H1 (cell line): ENCODE measurements around the gene CHRM4. TPM values are rescaled to one million over a fixed set of nuclear protein-coding genes. Genes with fewer than 3 reads are reported as not detected.

Source experiments
- CTCF ChIA-PET: fragments of 300-600 bp; sonication (Branson Sonifier 250); formaldehyde crosslinking; loops from one replicate; lab custom pipeline; 2021; ENCODE audit not compliant: partially characterized antibody; lab: Charles Lee
- POLR2A ChIA-PET: fragments of 300-600 bp; sonication (Branson Sonifier 250); formaldehyde crosslinking; loops from one replicate; lab custom pipeline; 2021; ENCODE audit warnings: inconsistent platforms; ENCODE audit not compliant: partially characterized antibody; lab: Charles Lee
- DNase-seq, 2 experiments: peaks; one replicate each; pipeline versions ENCODE4 v3.0.0 to v3.0.0-alpha.2; 2010 to 2022; ENCODE audit warnings: low spot score in 2 of 2, low read depth in 1 of 2, mixed read lengths in 1 of 2
- FAIRE-seq: peaks from 2 replicates; lab custom pipeline; 2011; peaks lifted over from hg19 to GRCh38; lab: Jason Lieb, UNC
- H2AFZ ChIP-seq: 2 replicates; pipeline ENCODE4 v1.8.1; 2012; ENCODE audit warnings: low read length, inconsistent platforms
- H2AK5ac ChIP-seq: 2 replicates; pipeline ENCODE4 v1.6.1; 2013; ENCODE audit warnings: low read depth, low read length
- H2BK120ac ChIP-seq: replicated peaks from 2 replicates; pipeline ENCODE3; 2013; ENCODE audit warnings: low read depth, low read length, inconsistent platforms
- H2BK12ac ChIP-seq: 2 replicates; pipeline ENCODE4 v1.6.1; 2013; ENCODE audit warnings: low read depth, low read length
- H2BK15ac ChIP-seq: 2 replicates; pipeline ENCODE4 v1.6.1; 2013; ENCODE audit warnings: low read length
- H2BK20ac ChIP-seq: 2 replicates; pipeline ENCODE4 v1.6.1; 2013; ENCODE audit warnings: low read length
- H2BK5ac ChIP-seq: 2 replicates; pipeline ENCODE4 v1.6.1; 2013; ENCODE audit warnings: low read depth, low read length
- H3K14ac ChIP-seq: 2 replicates; pipeline ENCODE4 v1.6.1; 2013; ENCODE audit warnings: inconsistent platforms; ENCODE audit not compliant: insufficient read length
- H3K18ac ChIP-seq: 2 replicates; pipeline ENCODE4 v1.6.1; 2013; ENCODE audit warnings: low read length; ENCODE audit errors: extremely low read depth
- H3K23ac ChIP-seq: 2 replicates; pipeline ENCODE4 v1.6.1; 2013; ENCODE audit warnings: inconsistent platforms; ENCODE audit not compliant: insufficient read length
- H3K23me2 ChIP-seq: 2 replicates; pipeline ENCODE4 v1.6.1; 2013; ENCODE audit warnings: low read depth, low read length
- H3K27ac ChIP-seq: 2 replicates; pipeline ENCODE4 v1.6.1; 2011; ENCODE audit warnings: low read depth, low read length, inconsistent platforms
- H3K27me3 ChIP-seq, 4 experiments: replicated peaks in 1 of 4; 1 replicate in 1 of 4; 2 replicates in 3 of 4; pipeline versions ENCODE4 v1.6.1 to v1.8.1; 2011 to 2013; ENCODE audit warnings: low read length in 3 of 4, mild to moderate bottlenecking in 3 of 4, inconsistent platforms in 2 of 4, mixed read lengths in 2 of 4, moderate library complexity in 1 of 4; ENCODE audit not compliant: control insufficient read depth in 3 of 4, insufficient read depth in 3 of 4; ENCODE audit errors: extremely low read depth in 1 of 4
- H3K36me3 ChIP-seq, 4 experiments: 2 replicates each; pipeline versions ENCODE4 v1.6.1 to v1.8.1; 2011 to 2013; ENCODE audit warnings: mild to moderate bottlenecking in 4 of 4, low read length in 3 of 4, moderate library complexity in 2 of 4, control low read depth in 1 of 4, inconsistent platforms in 1 of 4; ENCODE audit not compliant: insufficient read depth in 4 of 4, control insufficient read depth in 2 of 4
- H3K4ac ChIP-seq: replicated peaks from 2 replicates; pipeline ENCODE3; 2013; ENCODE audit warnings: low read length, low read depth, mixed read lengths, inconsistent platforms; ENCODE audit not compliant: insufficient read length
- H3K4me1 ChIP-seq, 4 experiments: replicated peaks in 1 of 4; 1 replicate in 1 of 4; 2 replicates in 3 of 4; pipeline versions ENCODE4 v1.6.1 to v1.8.1; 2011 to 2013; ENCODE audit warnings: low read length in 3 of 4, inconsistent platforms in 2 of 4, mixed read lengths in 1 of 4; ENCODE audit not compliant: insufficient read depth in 4 of 4, control insufficient read depth in 3 of 4
- H3K4me2 ChIP-seq, 2 experiments: 2 replicates each; pipeline versions ENCODE4 v1.6.1 to v1.8.1; 2011 to 2013; ENCODE audit warnings: low read depth in 2 of 2, low read length in 2 of 2, control low read depth in 1 of 2, inconsistent platforms in 1 of 2, mild to moderate bottlenecking in 1 of 2; ENCODE audit not compliant: insufficient read depth in 1 of 2
- H3K4me3 ChIP-seq, 4 experiments: fragments of 200-600, 300-600 bp in 1 of 4; sonication (generic), shearing (Covaris generic), sonication (Bioruptor Twin) in 1 of 4; 2 replicates each; pipeline versions ENCODE4 v1.5.1 to v1.8.1; 2011 to 2016; ENCODE audit warnings: low read length in 4 of 4, low read depth in 3 of 4, control low read depth in 2 of 4, inconsistent platforms in 2 of 4, mild to moderate bottlenecking in 2 of 4, mixed read lengths in 1 of 4, moderate library complexity in 1 of 4; ENCODE audit not compliant: insufficient read depth in 2 of 4; ENCODE audit errors: extremely low read depth in 1 of 4
- H3K56ac ChIP-seq: replicated peaks from 2 replicates; pipeline ENCODE3; 2013; ENCODE audit warnings: low read depth, mild to moderate bottlenecking, mixed read lengths, low read length, inconsistent platforms; ENCODE audit not compliant: insufficient read length
- H3K79me1 ChIP-seq: 2 replicates; pipeline ENCODE4 v1.6.1; 2013; ENCODE audit warnings: low read depth, low read length, control low read depth
- H3K79me2 ChIP-seq, 2 experiments: 2 replicates each; pipeline versions ENCODE4 v1.6.1 to v1.8.1; 2012 to 2013; ENCODE audit warnings: low read length in 2 of 2, mild to moderate bottlenecking in 2 of 2, inconsistent platforms in 1 of 2; ENCODE audit not compliant: insufficient read depth in 2 of 2, control insufficient read depth in 1 of 2
- H3K9ac ChIP-seq, 4 experiments: replicated peaks in 1 of 4; 1 replicate in 1 of 4; 2 replicates in 3 of 4; pipeline versions ENCODE4 v1.6.1 to v1.8.1; 2011 to 2013; ENCODE audit warnings: low read depth in 3 of 4, low read length in 3 of 4, control low read depth in 2 of 4, mild to moderate bottlenecking in 2 of 4, moderate library complexity in 2 of 4, inconsistent platforms in 1 of 4; ENCODE audit errors: extremely low read depth in 1 of 4
- H3K9me3 ChIP-seq, 2 experiments: 2 replicates each; pipeline versions ENCODE4 v1.6.1 to v1.8.1; 2012 to 2013; ENCODE audit warnings: mild to moderate bottlenecking in 2 of 2, moderate library complexity in 2 of 2, control low read depth in 1 of 2, inconsistent platforms in 1 of 2, low read depth in 1 of 2, low read length in 1 of 2, mixed read lengths in 1 of 2; ENCODE audit not compliant: insufficient read depth in 2 of 2
- H4K20me1 ChIP-seq, 2 experiments: replicated peaks in 1 of 2; 2 replicates each; pipeline versions ENCODE3 to v1.8.1; 2011 to 2013; ENCODE audit warnings: inconsistent platforms in 2 of 2, low read length in 2 of 2, mild to moderate bottlenecking in 1 of 2; ENCODE audit not compliant: insufficient read depth in 2 of 2, control insufficient read depth in 1 of 2
- H4K5ac ChIP-seq: 2 replicates; pipeline ENCODE4 v1.6.1; 2013; ENCODE audit warnings: low read length, low read depth, mixed read lengths, inconsistent platforms; ENCODE audit not compliant: insufficient read length
- H4K8ac ChIP-seq: 2 replicates; pipeline ENCODE4 v1.8.0; 2013; ENCODE audit warnings: mild to moderate bottlenecking, moderate library complexity, low read length, inconsistent platforms; ENCODE audit not compliant: insufficient read depth; ENCODE audit errors: extremely low read depth
- H4K91ac ChIP-seq: replicated peaks from 2 replicates; pipeline ENCODE3; 2013; ENCODE audit warnings: low read length, mixed read lengths, inconsistent platforms; ENCODE audit not compliant: insufficient read length
- BCL11A ChIP-seq, 2 experiments: IDR thresholded peaks; one replicate each; pipeline ENCODE4 v1.6.1; 2011; ENCODE audit warnings: low read depth in 2 of 2, low read length in 2 of 2, mild to moderate bottlenecking in 2 of 2
- EGR1 ChIP-seq: IDR thresholded peaks from 2 replicates; pipeline ENCODE4 v1.6.1; 2011; ENCODE audit warnings: low read depth, low read length, borderline replicate concordance
- KDM5A ChIP-seq: fragments of 200-600 bp; IDR thresholded peaks from 2 replicates; pipeline ENCODE4 v1.7.1; 2012; ENCODE audit warnings: mild to moderate bottlenecking, low read length, inconsistent platforms, mixed read lengths
- RAD21 ChIP-seq, 2 experiments: IDR thresholded peaks in 1 of 2; conservative IDR thresholded peaks in 1 of 2; 2 replicates each; pipeline ENCODE4 v1.6.1; 2011; ENCODE audit warnings: low read depth in 2 of 2, low read length in 2 of 2, improper control_type of control experiment in 1 of 2, inconsistent platforms in 1 of 2, mild to moderate bottlenecking in 1 of 2, moderate library complexity in 1 of 2
- SIN3A ChIP-seq, 2 experiments: IDR thresholded peaks in 1 of 2; conservative IDR thresholded peaks in 1 of 2; 2 replicates each; pipeline ENCODE4 v1.6.1; 2011 to 2012; ENCODE audit warnings: low read length in 2 of 2, improper control_type of control experiment in 1 of 2, low read depth in 1 of 2, mild to moderate bottlenecking in 1 of 2
- SP1 ChIP-seq: IDR thresholded peaks from 2 replicates; pipeline ENCODE4 v1.6.1; 2011; ENCODE audit warnings: low read depth, low read length
- WGBS, 2 experiments: shearing (Covaris generic) in 1 of 2; methylation state at CpG; one replicate each; pipeline versions ENCODE4 v1.1.6 to v1.1.7; 2013 to 2015; ENCODE audit warnings: low lambda C conversion rate in 2 of 2, mixed read lengths in 2 of 2, inconsistent platforms in 1 of 2, low coverage in 1 of 2, missing lambda C conversion rate in 1 of 2; ENCODE audit not compliant: insufficient replicate concordance in 2 of 2, insufficient coverage in 1 of 2, insufficient read length in 1 of 2; ENCODE audit errors: extremely low coverage in 1 of 2, missing lambda C conversion rate in 1 of 2; 5-methylcytosine and 5-hydroxymethylcytosine counted together
- polyA plus RNA-seq, 7 experiments: library from polyadenylated mRNA; depleted of rRNA in 3 of 7; stranded (reverse) in 5 of 7; unstranded in 2 of 7; fragments of >200 nt in 5 of 7; fragments of 200-250 nt in 2 of 7; gene quantifications; 1 replicate in 5 of 7; 2 replicates in 1 of 7; 4 replicates in 1 of 7; pipeline versions ENCODE4 v1.2.1 to v1.2.3, GENCODE V29; 2011 to 2013; ENCODE audit warnings: missing spikeins in 2 of 7, mixed read lengths in 2 of 7
- total RNA-seq: library from RNA; stranded (reverse); fragmentation: NEBNext Ultra II Directional; extraction: Animal tissue kit (Norgen Biotek cat#: 25700); gene quantifications from 2 replicates; pipeline ENCODE4 v1.2.1, GENCODE V29; 2021
- TF ChIP-seq, protein P1 (sequence below), 3 experiments: IDR thresholded peaks; 1 replicate in 2 of 3; 2 replicates in 1 of 3; pipeline versions ENCODE4 v1.5.1 to v1.6.1; 2011; ENCODE audit warnings: low read length in 3 of 3, mild to moderate bottlenecking in 3 of 3, inconsistent platforms in 2 of 3, low read depth in 1 of 3, moderate library complexity in 1 of 3; ENCODE audit not compliant: insufficient read depth in 1 of 3; ENCODE audit errors: control extremely low read depth in 1 of 3

The CHRM4 gene
- total and polyA plus RNA-seq, 2 of the 8 experiments (the other 6 are each of a cell fraction or from before 2014, with no cell fraction given), result 1.1 to 1.3 TPM

DNA sequence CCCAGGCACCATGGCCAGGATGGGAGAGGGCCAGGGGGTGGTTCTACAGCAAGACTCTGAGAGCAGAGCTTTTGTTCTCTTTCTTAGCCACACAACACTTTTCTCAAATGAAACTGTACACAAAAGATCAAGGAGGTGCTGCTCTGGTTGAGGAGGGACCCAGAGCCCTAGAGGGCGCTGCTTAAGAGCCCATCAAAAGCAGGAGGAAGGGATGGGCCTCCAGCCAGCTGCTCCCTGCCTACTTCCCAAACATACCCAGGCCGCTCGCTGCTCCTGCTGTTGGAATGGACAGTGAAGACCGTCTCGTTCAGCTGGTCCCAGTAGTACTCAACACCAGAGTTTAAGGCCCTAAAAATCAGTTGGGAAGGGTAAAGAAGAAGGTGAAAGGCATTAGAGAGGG is 18.4 kb upstream of the CHRM4 start:
- Histone ChIP-seq H4K20me1 (no peaks in the 10 kb centered on the region), H2AFZ (no peak overlapping the region), H3K4me1 (peaks cover 0 to 2% (median 0%) of the 10 kb centered on the region in 4 experiments; a peak in 1 of 7 replicates), H3K14ac (no peak overlapping the region), H2BK20ac (no peak overlapping the region), H3K9ac (no peak overlapping the region), H3K4ac (no peak overlapping the region), H4K8ac (0 out of 2 replicates have a peak overlapping the region, but pooled peaks have one; percentile 15), H2BK5ac (no peak overlapping the region), H3K23ac (no peak overlapping the region), H2BK15ac (no peak overlapping the region), H2AK5ac (no peak overlapping the region), H4K91ac (no peak overlapping the region), H4K5ac (no peak overlapping the region), H3K9me3 (no peaks in the 10 kb centered on the region), H3K79me1 (no peaks in the 10 kb centered on the region), H2BK120ac (no peak overlapping the region), H3K27ac (no peak overlapping the region), H2BK12ac (no peak overlapping the region), H3K18ac (no peak overlapping the region), H3K36me3 (peaks cover 2 to 17% (median 10%) of the 10 kb centered on the region in 4 experiments; a peak in 5 of 8 replicates), H3K79me2 (no peaks in the 10 kb centered on the region), H3K23me2 (no peaks in the 10 kb centered on the region), H3K4me3 (no peak overlapping the region), H3K4me2 (no peak overlapping the region), H3K27me3 (no peaks in the 10 kb centered on the region), H3K56ac (no peak overlapping the region)
- WGBS, 2 experiments, result 72% methylated on average over 5 of the region's 5 CpGs; no CpG with 5 or more reads in 1 of the 2 experiments
- peak; percentile 75 for FAIRE-seq
- CTCF ChIA-PET, result interaction anchor here (0.6 to 11.6 kb wide), 41 partner anchors 9 to 262 kb away, joined by 3 to 124 read pairs (median 4); partner anchors contain the start of gene CHRM4
- DNase-seq, result peak in 1 of 2 experiments; percentile 55
- no peak for TF ChIP-seq BCL11A (IDR thresholded peaks at IDR 0.05; ENCODE audit: low read depth in 2 of 2, low read length in 2 of 2)
- TF ChIP-seq EGR1, result no peak
- TF ChIP-seq SP1, result no peak
- peak; percentile 72 to 76 for TF ChIP-seq RAD21 (IDR thresholded peaks at IDR 0.05 in 1 of 2, conservative IDR thresholded peaks at IDR 0.05 in 1 of 2; ENCODE audit: low read depth in 2 of 2, low read length in 2 of 2)
- TF ChIP-seq, protein P1, sequence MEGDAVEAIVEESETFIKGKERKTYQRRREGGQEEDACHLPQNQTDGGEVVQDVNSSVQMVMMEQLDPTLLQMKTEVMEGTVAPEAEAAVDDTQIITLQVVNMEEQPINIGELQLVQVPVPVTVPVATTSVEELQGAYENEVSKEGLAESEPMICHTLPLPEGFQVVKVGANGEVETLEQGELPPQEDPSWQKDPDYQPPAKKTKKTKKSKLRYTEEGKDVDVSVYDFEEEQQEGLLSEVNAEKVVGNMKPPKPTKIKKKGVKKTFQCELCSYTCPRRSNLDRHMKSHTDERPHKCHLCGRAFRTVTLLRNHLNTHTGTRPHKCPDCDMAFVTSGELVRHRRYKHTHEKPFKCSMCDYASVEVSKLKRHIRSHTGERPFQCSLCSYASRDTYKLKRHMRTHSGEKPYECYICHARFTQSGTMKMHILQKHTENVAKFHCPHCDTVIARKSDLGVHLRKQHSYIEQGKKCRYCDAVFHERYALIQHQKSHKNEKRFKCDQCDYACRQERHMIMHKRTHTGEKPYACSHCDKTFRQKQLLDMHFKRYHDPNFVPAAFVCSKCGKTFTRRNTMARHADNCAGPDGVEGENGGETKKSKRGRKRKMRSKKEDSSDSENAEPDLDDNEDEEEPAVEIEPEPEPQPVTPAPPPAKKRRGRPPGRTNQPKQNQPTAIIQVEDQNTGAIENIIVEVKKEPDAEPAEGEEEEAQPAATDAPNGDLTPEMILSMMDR (IDR thresholded peaks at IDR 0.05; ENCODE audit: control extremely low read depth in 1 of 3, insufficient read depth in 1 of 3, low read depth in 1 of 3, low read length in 3 of 3), result peak; percentile 62 to 81 (median 72)
- no peak for TF ChIP-seq KDM5A
- 0 out of 4 replicates have a peak, but pooled peaks of 1 of the 2 experiments have one; percentile 34 for TF ChIP-seq SIN3A (conservative IDR thresholded peaks at IDR 0.05 in 1 of 2, IDR thresholded peaks at IDR 0.05 in 1 of 2; ENCODE audit: low read depth in 1 of 2, low read length in 2 of 2)
- POLR2A ChIA-PET, result interaction anchor here (1.1 to 1.3 kb wide), 2 partner anchors 18 to 41 kb away, joined by 3 to 4 read pairs; partner anchors contain the start of gene CHRM4
